Loucy (cell line): Measurements from ENCODE around the gene AFF2.

Experiments used
- H2AFZ ChIP-seq: fragments of 200-600 bp; sonication (generic); 2 replicates; pipeline ENCODE4 v1.6.0; 2016; ENCODE audit warnings: antibody characterized with exemption, mild to moderate bottlenecking, low read length, moderate library complexity
- H3F3A ChIP-seq: fragments of 200-600 bp; 2 replicates; pipeline ENCODE4 v1.6.0; 2016; ENCODE audit warnings: antibody characterized with exemption, low read depth, mild to moderate bottlenecking
- H3K27me3 ChIP-seq: fragments of 200-600 bp; sonication (generic); 2 replicates; pipeline ENCODE4 v1.6.1; 2014; ENCODE audit warnings: low read length, mild to moderate bottlenecking; ENCODE audit not compliant: insufficient read depth, poor library complexity, severe bottlenecking
- H3K36me3 ChIP-seq: fragments of 200-600 bp; sonication (generic); 2 replicates; pipeline ENCODE4 v1.6.1; 2016; ENCODE audit warnings: low read length; ENCODE audit not compliant: insufficient read depth
- H3K4me1 ChIP-seq: fragments of 200-600 bp; sonication (generic); 2 replicates; pipeline ENCODE4 v1.5.1; 2014; ENCODE audit warnings: low read length, mild to moderate bottlenecking; ENCODE audit not compliant: insufficient read depth, poor library complexity, severe bottlenecking
- H3K4me2 ChIP-seq: fragments of 200-600 bp; sonication (generic); 2 replicates; pipeline ENCODE4 v1.6.0; 2014; ENCODE audit warnings: antibody characterized with exemption, low read length, low read depth, mild to moderate bottlenecking; ENCODE audit not compliant: poor library complexity, severe bottlenecking
- H3K4me3 ChIP-seq: fragments of 200-600 bp; sonication (generic); 2 replicates; pipeline ENCODE4 v1.5.1; 2014; ENCODE audit warnings: low read length, mild to moderate bottlenecking, mixed read lengths; ENCODE audit not compliant: poor library complexity, severe bottlenecking
- H3K79me2 ChIP-seq: fragments of 200-600 bp; sonication (generic); 2 replicates; pipeline ENCODE4 v1.6.1; 2014; ENCODE audit warnings: low read length; ENCODE audit not compliant: insufficient read depth
- H3K9ac ChIP-seq: fragments of 200-600 bp; sonication (generic); 2 replicates; pipeline ENCODE4 v1.6.0; 2014; ENCODE audit warnings: mild to moderate bottlenecking, low read depth, low read length, moderate library complexity; ENCODE audit not compliant: poor library complexity, severe bottlenecking
- H3K9me2 ChIP-seq: fragments of 200-600 bp; sonication (generic); replicated peaks from 2 replicates; pipeline ENCODE4 v1.6.1; 2016; ENCODE audit warnings: low read depth, low read length, mixed read lengths
- H3K9me3 ChIP-seq: fragments of 200-600 bp; sonication (generic); 2 replicates; pipeline ENCODE4 v1.6.1; 2014; ENCODE audit warnings: mild to moderate bottlenecking, antibody characterized with exemption, low read length, low read depth; ENCODE audit not compliant: insufficient read depth
- H4K20me1 ChIP-seq: fragments of 200-600 bp; sonication (generic); 2 replicates; pipeline ENCODE4 v1.6.0; 2014; ENCODE audit warnings: antibody characterized with exemption, low read length, mild to moderate bottlenecking; ENCODE audit not compliant: insufficient read depth, poor library complexity, severe bottlenecking
- CTCF ChIP-seq: fragments of 200-600 bp; sonication (generic); conservative IDR thresholded peaks from 2 replicates; pipeline ENCODE4 v1.5.1; 2014; ENCODE audit warnings: mild to moderate bottlenecking, antibody characterized with exemption, low read length
- EZH2phosphoT487 ChIP-seq: fragments of 200-600 bp; IDR thresholded peaks from 2 replicates; pipeline ENCODE4 v1.6.1; 2018; ENCODE audit warnings: antibody characterized with exemption, mild to moderate bottlenecking, moderate library complexity, borderline replicate concordance

The AFF2 gene

DNA sequence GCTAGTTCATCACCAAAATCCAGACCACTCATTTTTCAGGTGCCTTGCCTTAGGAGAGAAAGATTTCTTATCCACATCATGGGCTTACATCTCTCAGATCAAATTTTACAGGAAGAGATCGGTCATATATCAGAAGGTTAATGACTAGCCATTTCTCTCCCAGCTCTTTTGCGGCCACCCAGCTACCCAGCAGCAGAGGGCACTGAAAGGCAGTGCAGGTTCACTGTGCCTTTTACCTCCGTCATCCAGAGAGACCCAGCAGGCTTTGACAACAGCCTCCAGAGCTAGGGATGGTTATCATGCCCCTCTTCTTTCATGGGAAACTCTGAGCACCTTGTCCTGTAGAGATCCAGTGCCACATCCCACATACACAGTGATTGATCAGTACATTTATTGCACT, 384.8 kb downstream of the AFF2 start:
- TF ChIP-seq CTCF (no peak), EZH2phosphoT487 (no peak)
- Histone ChIP-seq H3K27me3 (no peaks in the 10 kb centered on the region), H4K20me1 (no peaks in the 10 kb centered on the region), H3K9me3 (no peaks in the 10 kb centered on the region), H3K4me1 (no peaks in the 10 kb centered on the region), H3F3A (no peaks in the 10 kb centered on the region), H3K4me3 (no peak overlapping the region), H3K9me2 (no peaks in the 10 kb centered on the region), H2AFZ (no peak overlapping the region), H3K79me2 (no peaks in the 10 kb centered on the region), H3K4me2 (no peak overlapping the region), H3K9ac (no peak overlapping the region), H3K36me3 (peaks cover 48% of the 10 kb centered on the region; the same call in 1 of the 2 replicates)

DNA sequence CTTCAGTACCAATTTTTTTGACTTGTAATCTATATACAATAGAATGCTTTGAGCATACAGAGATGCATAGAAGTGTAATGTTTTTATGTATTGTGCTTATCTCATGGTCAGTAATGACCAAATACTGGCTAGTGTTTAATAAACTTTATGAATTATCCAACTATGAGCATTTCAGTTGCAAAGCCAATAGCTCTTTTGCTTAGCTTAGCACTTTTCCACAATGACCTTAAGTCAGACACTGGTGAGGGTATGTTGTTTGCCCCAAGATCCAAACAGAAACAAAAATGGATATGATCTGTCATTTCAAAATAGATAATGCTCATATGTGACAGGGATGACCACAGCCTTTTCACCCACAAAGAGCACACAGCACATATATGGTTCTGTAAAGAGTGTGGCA, 393.0 kb downstream of the AFF2 start:
- Histone ChIP-seq H3K9me3 (no peaks in the 10 kb centered on the region), H3F3A (no peaks in the 10 kb centered on the region), H3K27me3 (no peaks in the 10 kb centered on the region), H3K4me1 (no peaks in the 10 kb centered on the region), H3K9ac (no peak overlapping the region), H2AFZ (no peak overlapping the region), H4K20me1 (no peaks in the 10 kb centered on the region), H3K9me2 (no peaks in the 10 kb centered on the region), H3K36me3 (peaks cover 15% of the 10 kb centered on the region; the same call in 1 of the 2 replicates), H3K4me2 (no peak overlapping the region), H3K79me2 (no peaks in the 10 kb centered on the region), H3K4me3 (no peak overlapping the region)
- TF ChIP-seq EZH2phosphoT487: no peak
- TF ChIP-seq CTCF: no peak

- Histone ChIP-seq H3K4me1 (no peaks in the 10 kb centered on the region), H3K9me2 (no peaks in the 10 kb centered on the region), H2AFZ (no peak overlapping the region), H3K9ac (no peak overlapping the region), H4K20me1 (no peaks in the 10 kb centered on the region), H3K4me2 (no peak overlapping the region), H3K36me3 (peaks cover 24% of the 10 kb centered on the region; the same call in 1 of the 2 replicates), H3K4me3 (no peak overlapping the region), H3K79me2 (no peaks in the 10 kb centered on the region), H3K27me3 (no peaks in the 10 kb centered on the region), H3F3A (no peaks in the 10 kb centered on the region), H3K9me3 (no peaks in the 10 kb centered on the region)
- TF ChIP-seq EZH2phosphoT487: no peak
- no peak for TF ChIP-seq CTCF
These were observed 402.2 kb downstream of the AFF2 start for GRCh38 chrX:148902581-148902980.
